Measurements from ENCODE around the gene RTP1. TPM values are rescaled to one million over a fixed set of nuclear protein-coding genes. Genes with fewer than 3 reads are reported as not detected.
A peak's percentile ranks its signal among the peaks of the same experiment; 100 is the strongest.

The RTP1 gene
- total and polyA plus RNA-seq, 8 donors, result not detected

DNA sequence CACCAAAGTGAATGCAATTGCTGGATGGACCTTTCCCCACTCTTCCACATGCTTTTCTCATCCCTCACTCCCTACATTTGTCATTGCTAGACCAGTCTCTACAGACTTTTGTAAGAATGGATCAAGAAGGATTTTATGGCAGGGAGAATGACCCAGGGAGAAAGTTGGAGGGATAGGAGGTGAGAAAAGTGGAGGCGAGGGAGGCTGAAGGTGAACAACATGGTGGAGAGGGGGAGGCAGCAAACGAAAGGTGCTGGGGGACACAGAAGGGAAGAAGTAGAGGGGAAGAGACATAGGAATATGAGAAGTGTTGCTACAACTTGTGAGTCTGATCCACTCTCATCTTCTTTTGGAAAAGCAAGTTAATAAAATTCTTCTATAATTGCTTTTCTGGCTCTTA, 24.4 kb upstream of the RTP1 start:
- ATAC-seq, result no peak
- FAIRE-seq, result no peak
- TF ChIP-seq, protein P1, sequence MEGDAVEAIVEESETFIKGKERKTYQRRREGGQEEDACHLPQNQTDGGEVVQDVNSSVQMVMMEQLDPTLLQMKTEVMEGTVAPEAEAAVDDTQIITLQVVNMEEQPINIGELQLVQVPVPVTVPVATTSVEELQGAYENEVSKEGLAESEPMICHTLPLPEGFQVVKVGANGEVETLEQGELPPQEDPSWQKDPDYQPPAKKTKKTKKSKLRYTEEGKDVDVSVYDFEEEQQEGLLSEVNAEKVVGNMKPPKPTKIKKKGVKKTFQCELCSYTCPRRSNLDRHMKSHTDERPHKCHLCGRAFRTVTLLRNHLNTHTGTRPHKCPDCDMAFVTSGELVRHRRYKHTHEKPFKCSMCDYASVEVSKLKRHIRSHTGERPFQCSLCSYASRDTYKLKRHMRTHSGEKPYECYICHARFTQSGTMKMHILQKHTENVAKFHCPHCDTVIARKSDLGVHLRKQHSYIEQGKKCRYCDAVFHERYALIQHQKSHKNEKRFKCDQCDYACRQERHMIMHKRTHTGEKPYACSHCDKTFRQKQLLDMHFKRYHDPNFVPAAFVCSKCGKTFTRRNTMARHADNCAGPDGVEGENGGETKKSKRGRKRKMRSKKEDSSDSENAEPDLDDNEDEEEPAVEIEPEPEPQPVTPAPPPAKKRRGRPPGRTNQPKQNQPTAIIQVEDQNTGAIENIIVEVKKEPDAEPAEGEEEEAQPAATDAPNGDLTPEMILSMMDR (IDR thresholded peaks at IDR 0.05), result no peak
- intact Hi-C loops (cut with DNase I), result no loop called here
- WGBS, 2 donors, result 91 to 96% methylated on average over 2 of the region's 2 CpGs
- H3K4me3 ChIP-seq, result no peak overlapping the region
- H3K36me3 ChIP-seq, result no peaks in the 10 kb centered on the region
- no peak for DNase-seq
- H3K4me1 ChIP-seq, result no peaks in the 10 kb centered on the region
- H3K9me3 ChIP-seq, result no peaks in the 10 kb centered on the region
- H3K27ac ChIP-seq, result no peak overlapping the region
- no peaks in the 10 kb centered on the region for H3K27me3 ChIP-seq

DNA sequence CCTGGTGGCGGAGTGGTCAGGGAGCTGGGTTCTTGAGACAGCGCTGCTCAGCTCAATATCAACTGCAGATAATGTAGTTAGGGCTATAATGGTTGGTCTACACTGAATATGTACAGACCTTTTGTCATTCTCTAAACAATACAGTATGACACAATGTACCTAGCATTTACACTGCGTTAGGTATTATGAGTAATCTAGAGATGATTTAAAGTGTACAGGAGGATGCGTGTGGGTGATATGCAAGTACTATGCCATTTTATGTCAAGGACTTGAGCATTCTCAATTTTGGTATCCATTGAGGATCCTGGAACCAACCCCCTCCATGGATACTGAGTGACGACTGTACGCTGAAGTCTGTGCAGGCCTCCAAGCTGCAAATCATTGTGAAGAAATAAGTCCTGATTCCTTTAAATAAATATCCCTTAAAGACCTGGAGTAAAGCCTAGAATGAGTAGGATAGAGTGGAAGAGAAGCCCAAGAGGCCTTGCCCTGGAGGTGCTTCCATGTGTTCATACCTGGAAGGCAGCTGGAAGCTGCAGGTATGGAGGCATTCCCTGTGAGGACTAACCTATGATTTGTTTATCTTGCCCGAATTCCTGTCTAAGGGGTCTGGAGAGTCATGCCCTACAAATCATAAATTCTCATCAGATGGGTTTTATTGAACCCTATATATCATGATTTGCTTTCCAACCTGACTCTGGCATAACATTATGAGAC, 15.7 kb upstream of the RTP1 start:
- H3K27me3 ChIP-seq, result no peaks in the 10 kb centered on the region
- 86 to 87% methylated on average over 7 of the region's 7 CpGs for WGBS, 2 donors
- intact Hi-C loops (cut with DNase I), result no loop called here
- H3K4me3 ChIP-seq, result no peak overlapping the region
- FAIRE-seq, result no peak
- H3K4me1 ChIP-seq, result no peaks in the 10 kb centered on the region
- TF ChIP-seq, protein P1 (IDR thresholded peaks at IDR 0.05), result no peak
- no peaks in the 10 kb centered on the region for H3K36me3 ChIP-seq
- H3K27ac ChIP-seq, result no peak overlapping the region
- DNase-seq, result no peak
- no peaks in the 10 kb centered on the region for H3K9me3 ChIP-seq
- ATAC-seq, result no peak

DNA sequence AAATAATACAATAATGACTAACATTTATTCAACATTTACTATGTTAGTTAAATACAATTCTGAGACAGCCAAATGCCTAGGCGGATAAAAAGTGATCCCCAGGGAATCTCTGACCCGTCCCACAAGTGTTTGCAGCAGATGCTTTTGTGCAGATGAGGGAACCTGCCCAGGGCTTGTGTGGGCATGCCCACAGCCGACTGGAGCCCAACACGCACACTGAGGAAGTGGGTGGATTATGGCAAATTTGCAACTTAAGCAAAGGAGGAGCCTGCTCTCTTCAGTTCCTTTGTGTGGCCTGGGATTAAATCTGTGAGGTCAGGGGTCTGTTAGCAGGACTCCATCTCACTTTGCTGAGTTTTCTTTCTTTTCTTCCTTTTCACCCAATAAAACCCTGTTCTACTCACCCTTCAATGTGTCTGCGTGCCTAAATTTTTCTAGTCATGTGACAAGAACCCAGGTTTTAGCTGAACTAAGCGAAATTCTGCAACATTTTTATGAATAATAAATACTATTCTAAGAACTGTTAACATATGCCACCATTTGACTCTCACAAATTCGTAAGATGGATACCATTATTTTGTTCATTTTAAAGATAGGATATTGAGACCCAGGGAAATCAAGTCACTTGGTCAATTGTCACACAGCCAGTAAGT, 13.9 kb upstream of the RTP1 start:
- Histone ChIP-seq H3K27me3 (no peaks in the 10 kb centered on the region), H3K4me1 (no peaks in the 10 kb centered on the region), H3K4me3 (no peak overlapping the region), H3K36me3 (no peaks in the 10 kb centered on the region), H3K27ac (no peak overlapping the region), H3K9me3 (no peaks in the 10 kb centered on the region)
- no peak for FAIRE-seq
- WGBS, 2 donors, result 63 to 74% methylated on average over 7 of the region's 7 CpGs
- peak in 1 of 4 donors; percentile 35 for ATAC-seq
- DNase-seq, result no peak
- intact Hi-C loops (cut with DNase I), result no loop called here
- TF ChIP-seq, protein P1 (IDR thresholded peaks at IDR 0.05), result no peak

DNA sequence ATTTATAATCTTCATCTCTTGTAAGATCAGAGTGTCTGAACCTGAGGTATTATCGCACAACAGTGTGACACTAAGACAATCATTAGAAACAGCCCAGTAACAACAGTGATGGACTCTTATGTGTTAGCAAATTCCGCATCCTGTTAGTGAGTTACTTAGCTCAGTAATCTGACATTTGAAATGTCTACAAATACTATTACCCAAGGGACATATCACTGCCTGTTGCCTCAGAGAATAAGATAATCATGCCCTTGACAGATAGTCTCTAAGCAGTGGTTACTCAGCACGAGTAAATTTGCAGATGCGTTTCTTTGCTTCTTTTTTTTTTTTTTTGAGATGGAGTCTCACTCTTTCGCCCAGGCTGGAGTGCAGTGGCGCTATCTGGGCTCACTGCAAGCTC, 13.4 kb upstream of the RTP1 start:
- TF ChIP-seq, protein P1 (IDR thresholded peaks at IDR 0.05), result no peak
- DNase-seq (no peak), FAIRE-seq (no peak), ATAC-seq (no peak)
- Histone ChIP-seq H3K9me3 (no peaks in the 10 kb centered on the region), H3K4me3 (no peak overlapping the region), H3K4me1 (no peaks in the 10 kb centered on the region), H3K27ac (no peak overlapping the region), H3K36me3 (no peaks in the 10 kb centered on the region), H3K27me3 (no peaks in the 10 kb centered on the region)
- WGBS, 2 donors, result 64 to 69% methylated on average over 6 of the region's 6 CpGs
- intact Hi-C loops (cut with DNase I), result no loop called here

DNA sequence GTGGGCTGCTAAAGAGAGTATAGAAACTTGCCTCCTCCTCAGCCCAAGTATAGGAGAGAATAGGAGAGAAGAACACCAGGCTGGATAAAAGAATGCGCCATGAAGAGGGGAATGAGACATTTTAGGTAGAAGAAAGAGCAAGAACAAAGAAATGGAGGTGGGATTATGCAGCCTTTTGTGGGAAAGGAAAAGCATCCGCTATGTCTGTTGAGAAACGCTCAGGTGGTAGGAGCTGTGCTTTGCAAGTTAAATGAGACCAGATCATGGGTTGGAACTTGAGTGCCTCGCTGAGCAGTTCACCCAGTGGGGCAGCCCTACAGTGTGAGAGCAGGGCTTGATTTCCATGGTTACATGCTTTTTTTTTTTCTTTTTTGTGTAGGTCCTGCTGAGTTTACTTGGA, 11.5 kb upstream of the RTP1 start:
- no peaks in the 10 kb centered on the region for H3K27me3 ChIP-seq
- no peak for DNase-seq
- ATAC-seq, result no peak
- TF ChIP-seq, protein P1 (IDR thresholded peaks at IDR 0.05), result no peak
- no peak overlapping the region for H3K27ac ChIP-seq
- H3K4me1 ChIP-seq, result no peaks in the 10 kb centered on the region
- H3K36me3 ChIP-seq, result no peaks in the 10 kb centered on the region
- no peak overlapping the region for H3K4me3 ChIP-seq
- intact Hi-C loops (cut with DNase I), result no loop called here
- FAIRE-seq, result no peak
- no peaks in the 10 kb centered on the region for H3K9me3 ChIP-seq
- 79 to 85% methylated on average over 4 of the region's 4 CpGs for WGBS, 2 donors
